ENCODE measurements around the gene THAP5. TPM values are rescaled to one million over a fixed set of nuclear protein-coding genes. Genes with fewer than 3 reads are reported as not detected.

The THAP5 gene
- polyA plus RNA-seq, 1 donor (not counting 4 experiments of a cell fraction or from before 2014, with no cell fraction given) = 9.2 TPM

DNA sequence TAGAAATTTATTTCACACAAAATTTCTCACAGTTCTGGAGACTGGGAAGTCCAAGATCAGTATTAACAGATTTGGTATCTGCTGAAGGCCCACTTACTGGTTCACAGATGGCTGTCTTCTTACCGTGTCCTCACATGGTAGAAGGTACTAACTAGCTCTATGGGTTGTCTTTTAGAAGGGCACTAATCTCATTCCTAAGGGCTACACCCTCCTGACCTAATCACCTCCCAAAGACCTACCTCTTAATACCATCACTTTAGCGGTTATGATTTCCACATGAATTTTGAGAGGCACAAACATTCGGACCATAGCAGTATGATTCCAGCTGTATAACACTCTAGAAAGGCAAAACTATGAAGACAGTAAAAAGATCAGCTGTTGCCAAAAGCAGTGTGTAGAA is 51.6 kb downstream of the THAP5 start:
- Histone ChIP-seq H3K36me3 (ENCODE audit: control insufficient read depth in 2 of 2, extremely low read depth in 1 of 2, insufficient read depth in 2 of 2, low read length in 2 of 2) (peaks cover 3 to 6% of the 10 kb centered on the region in 2 experiments), H3K4me1 (ENCODE audit: control insufficient read depth, extremely low read depth, insufficient read depth, low read length) (no peaks in the 10 kb centered on the region), H3K27me3 (ENCODE audit: control insufficient read depth, extremely low read depth, insufficient read depth, low read length) (no peaks in the 10 kb centered on the region), H3K79me2 (ENCODE audit: control insufficient read depth, insufficient read depth, low read length) (peaks cover 22% of the 10 kb centered on the region), H2AFZ (ENCODE audit: control insufficient read depth, low read length) (no peak overlapping the region), H4K20me1 (ENCODE audit: control insufficient read depth, extremely low read depth, insufficient read depth, low read length) (no peaks in the 10 kb centered on the region), H3K9me3 (ENCODE audit: control insufficient read depth, low read depth, low read length) (no peaks in the 10 kb centered on the region), H3K27ac (ENCODE audit: control insufficient read depth, insufficient read depth, low read length) (no peak overlapping the region), H3K9ac (ENCODE audit: control insufficient read depth, extremely low read depth, insufficient read depth, low read length) (no peak overlapping the region), H3K4me3 (ENCODE audit: control insufficient read depth in 2 of 3, extremely low read depth in 1 of 3, insufficient read depth in 2 of 3, low read depth in 1 of 3, low read length in 3 of 3) (no peak overlapping the region), H3K4me2 (ENCODE audit: control insufficient read depth, extremely low read depth, insufficient read depth, low read depth, low read length) (no peak overlapping the region), H3K9me1 (ENCODE audit: control insufficient read depth, extremely low read depth, insufficient read depth, low read length) (no peaks in the 10 kb centered on the region)
- dilution Hi-C loops (cut with MboI; ENCODE audit: extremely low pct_ligation_motif_present, low sequenced_read_pairs) = no loop called here
- FAIRE-seq = no peak
- no peak for TF ChIP-seq EZH2 (IDR thresholded peaks at IDR 0.05; ENCODE audit: low read length)
- TF ChIP-seq, protein P1, sequence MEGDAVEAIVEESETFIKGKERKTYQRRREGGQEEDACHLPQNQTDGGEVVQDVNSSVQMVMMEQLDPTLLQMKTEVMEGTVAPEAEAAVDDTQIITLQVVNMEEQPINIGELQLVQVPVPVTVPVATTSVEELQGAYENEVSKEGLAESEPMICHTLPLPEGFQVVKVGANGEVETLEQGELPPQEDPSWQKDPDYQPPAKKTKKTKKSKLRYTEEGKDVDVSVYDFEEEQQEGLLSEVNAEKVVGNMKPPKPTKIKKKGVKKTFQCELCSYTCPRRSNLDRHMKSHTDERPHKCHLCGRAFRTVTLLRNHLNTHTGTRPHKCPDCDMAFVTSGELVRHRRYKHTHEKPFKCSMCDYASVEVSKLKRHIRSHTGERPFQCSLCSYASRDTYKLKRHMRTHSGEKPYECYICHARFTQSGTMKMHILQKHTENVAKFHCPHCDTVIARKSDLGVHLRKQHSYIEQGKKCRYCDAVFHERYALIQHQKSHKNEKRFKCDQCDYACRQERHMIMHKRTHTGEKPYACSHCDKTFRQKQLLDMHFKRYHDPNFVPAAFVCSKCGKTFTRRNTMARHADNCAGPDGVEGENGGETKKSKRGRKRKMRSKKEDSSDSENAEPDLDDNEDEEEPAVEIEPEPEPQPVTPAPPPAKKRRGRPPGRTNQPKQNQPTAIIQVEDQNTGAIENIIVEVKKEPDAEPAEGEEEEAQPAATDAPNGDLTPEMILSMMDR (optimal IDR thresholded peaks at IDR 0.05 in 1 of 3, IDR thresholded peaks at IDR 0.05 in 1 of 3, conservative IDR thresholded peaks at IDR 0.05 in 1 of 3; ENCODE audit: extremely low read depth in 1 of 3, insufficient read depth in 2 of 3, low read length in 3 of 3) = no peak
- no peak for DNase-seq (ENCODE audit: low read depth, low spot score)

DNA sequence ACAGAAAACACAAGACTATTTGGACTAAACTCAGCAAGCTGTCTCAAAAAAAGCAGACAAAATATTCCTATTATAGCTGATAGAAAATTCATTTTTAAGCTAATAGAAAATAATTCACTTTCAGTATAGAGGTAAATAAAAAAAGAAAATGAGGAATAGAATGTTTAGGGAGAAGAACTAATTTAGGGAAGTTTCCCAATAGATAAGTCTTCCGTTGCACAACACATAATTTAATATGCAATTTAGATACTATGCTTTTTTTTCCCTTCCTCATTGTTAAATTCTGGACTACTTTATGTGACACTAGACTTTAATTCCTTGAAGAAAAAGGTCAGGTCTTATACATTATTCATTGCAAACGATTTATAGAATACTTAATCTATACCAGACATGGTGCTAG is 53.9 kb downstream of the THAP5 start:
- peaks cover 3 to 6% of the 10 kb centered on the region in 2 experiments for H3K36me3 ChIP-seq (ENCODE audit: control insufficient read depth in 2 of 2, extremely low read depth in 1 of 2, insufficient read depth in 2 of 2, low read length in 2 of 2)
- TF ChIP-seq EZH2 (IDR thresholded peaks at IDR 0.05; ENCODE audit: low read length) = no peak
- TF ChIP-seq, protein P1 (optimal IDR thresholded peaks at IDR 0.05 in 1 of 3, IDR thresholded peaks at IDR 0.05 in 1 of 3, conservative IDR thresholded peaks at IDR 0.05 in 1 of 3; ENCODE audit: extremely low read depth in 1 of 3, insufficient read depth in 2 of 3, low read length in 3 of 3) = no peak
- H3K4me3 ChIP-seq (ENCODE audit: control insufficient read depth in 2 of 3, extremely low read depth in 1 of 3, insufficient read depth in 2 of 3, low read depth in 1 of 3, low read length in 3 of 3) = no peak overlapping the region
- H2AFZ ChIP-seq (ENCODE audit: control insufficient read depth, low read length) = no peak overlapping the region
- H3K27ac ChIP-seq (ENCODE audit: control insufficient read depth, insufficient read depth, low read length) = no peak overlapping the region
- DNase-seq (ENCODE audit: low read depth, low spot score) (no peak), FAIRE-seq (no peak)
- H3K27me3 ChIP-seq (ENCODE audit: control insufficient read depth, extremely low read depth, insufficient read depth, low read length) = no peaks in the 10 kb centered on the region
- H3K9ac ChIP-seq (ENCODE audit: control insufficient read depth, extremely low read depth, insufficient read depth, low read length) = no peak overlapping the region
- no peaks in the 10 kb centered on the region for H3K9me3 ChIP-seq (ENCODE audit: control insufficient read depth, low read depth, low read length)
- H4K20me1 ChIP-seq (ENCODE audit: control insufficient read depth, extremely low read depth, insufficient read depth, low read length) = no peaks in the 10 kb centered on the region
- peaks cover 6% of the 10 kb centered on the region for H3K79me2 ChIP-seq (ENCODE audit: control insufficient read depth, insufficient read depth, low read length)
- H3K9me1 ChIP-seq (ENCODE audit: control insufficient read depth, extremely low read depth, insufficient read depth, low read length) = no peaks in the 10 kb centered on the region
- H3K4me1 ChIP-seq (ENCODE audit: control insufficient read depth, extremely low read depth, insufficient read depth, low read length) = no peaks in the 10 kb centered on the region
- dilution Hi-C loops (cut with MboI; ENCODE audit: extremely low pct_ligation_motif_present, low sequenced_read_pairs) = no loop called here
- no peak overlapping the region for H3K4me2 ChIP-seq (ENCODE audit: control insufficient read depth, extremely low read depth, insufficient read depth, low read depth, low read length)
